GM04503 (cell line): ENCODE results near the gene CXXC1.
A peak's percentile ranks its signal among the peaks of the same experiment; 100 is the strongest.
"Not testable (repeated sequence)": the region's sequence is repeated elsewhere in the genome, so short reads cannot be mapped to it uniquely, and the experiment has no call there.

Source experiments
- DNase-seq: peaks from one replicate; pipeline ENCODE4 v3.0.0-alpha.2; 2012; ENCODE audit warnings: low read depth

CXXC1 gene

DNA sequence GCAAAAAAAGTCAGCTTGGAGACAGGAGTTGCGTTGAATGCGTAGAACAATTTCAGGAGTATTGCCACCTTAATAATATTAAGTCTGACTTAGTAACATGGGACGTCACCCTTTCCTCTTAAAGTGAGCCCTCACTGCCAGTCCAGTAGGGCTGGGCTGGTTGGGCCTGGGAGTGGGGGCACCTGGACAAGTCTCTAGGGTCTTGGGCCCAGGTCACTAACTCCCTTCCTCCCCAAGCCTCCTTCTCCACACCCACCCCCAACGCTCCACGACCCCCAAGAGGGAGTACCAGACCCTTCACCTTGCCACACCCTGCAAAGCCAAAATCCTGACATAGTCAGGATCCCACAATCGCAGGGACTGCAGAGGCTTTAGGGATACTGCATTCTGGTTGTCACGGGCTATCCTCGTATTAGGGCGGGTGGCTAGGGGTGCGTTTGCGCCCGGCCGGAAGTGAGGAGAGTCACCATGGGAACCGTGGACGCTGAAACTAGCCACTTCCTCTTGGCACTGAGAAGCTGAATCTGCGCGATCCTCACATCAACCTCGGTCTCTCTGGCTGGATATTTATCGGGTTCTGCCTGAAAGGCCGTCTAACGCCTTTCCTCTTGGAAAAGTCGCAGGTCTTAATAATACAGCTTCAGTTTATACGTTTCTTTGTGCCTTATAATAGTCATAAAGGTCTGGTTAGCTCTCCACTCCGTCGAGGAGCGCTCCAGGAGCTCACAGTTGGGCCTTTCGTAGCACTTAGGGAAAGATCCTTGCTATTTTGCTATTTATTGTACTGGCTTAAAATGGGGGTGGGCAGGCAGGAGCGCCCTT lies 10.3 kb upstream of the CXXC1 start:
- DNase-seq, result no peak

DNA sequence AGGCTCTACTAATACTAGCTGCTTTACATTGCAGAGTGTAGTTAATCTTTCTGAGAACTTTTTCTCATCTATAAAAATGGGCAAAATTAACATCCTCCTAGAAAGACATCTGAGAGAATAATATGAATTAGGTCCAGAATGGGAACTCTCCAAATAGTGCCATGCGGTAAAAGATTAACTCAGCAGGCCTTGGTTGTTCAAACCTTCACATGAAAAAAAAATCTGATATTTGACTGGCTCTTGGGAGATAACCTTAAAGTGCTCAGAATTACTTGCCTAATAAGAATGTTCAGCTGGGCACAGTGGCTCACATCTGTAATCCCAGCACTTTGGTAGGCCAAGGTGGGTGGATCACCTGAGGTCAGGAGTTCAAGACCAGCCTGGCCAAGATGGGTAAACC lies 5.5 kb upstream of the CXXC1 start:
- no peak for DNase-seq

DNA sequence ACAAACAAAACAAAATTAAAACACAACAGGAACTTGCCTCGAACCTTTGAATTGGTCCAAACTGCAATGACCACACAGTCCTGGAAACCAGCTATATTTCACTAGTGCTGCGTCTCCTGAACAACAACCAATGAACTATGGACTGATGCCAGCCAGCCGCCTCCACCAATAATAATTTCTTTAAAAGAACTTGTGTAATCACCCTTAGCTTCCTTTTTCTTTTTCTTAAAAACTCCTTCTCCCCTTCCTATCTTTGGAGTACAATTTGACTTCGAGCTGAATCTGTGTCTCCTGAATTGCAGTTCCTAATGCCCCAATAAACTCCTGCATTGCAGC lies 1.6 kb upstream of the CXXC1 start:
- no peak for DNase-seq

DNA sequence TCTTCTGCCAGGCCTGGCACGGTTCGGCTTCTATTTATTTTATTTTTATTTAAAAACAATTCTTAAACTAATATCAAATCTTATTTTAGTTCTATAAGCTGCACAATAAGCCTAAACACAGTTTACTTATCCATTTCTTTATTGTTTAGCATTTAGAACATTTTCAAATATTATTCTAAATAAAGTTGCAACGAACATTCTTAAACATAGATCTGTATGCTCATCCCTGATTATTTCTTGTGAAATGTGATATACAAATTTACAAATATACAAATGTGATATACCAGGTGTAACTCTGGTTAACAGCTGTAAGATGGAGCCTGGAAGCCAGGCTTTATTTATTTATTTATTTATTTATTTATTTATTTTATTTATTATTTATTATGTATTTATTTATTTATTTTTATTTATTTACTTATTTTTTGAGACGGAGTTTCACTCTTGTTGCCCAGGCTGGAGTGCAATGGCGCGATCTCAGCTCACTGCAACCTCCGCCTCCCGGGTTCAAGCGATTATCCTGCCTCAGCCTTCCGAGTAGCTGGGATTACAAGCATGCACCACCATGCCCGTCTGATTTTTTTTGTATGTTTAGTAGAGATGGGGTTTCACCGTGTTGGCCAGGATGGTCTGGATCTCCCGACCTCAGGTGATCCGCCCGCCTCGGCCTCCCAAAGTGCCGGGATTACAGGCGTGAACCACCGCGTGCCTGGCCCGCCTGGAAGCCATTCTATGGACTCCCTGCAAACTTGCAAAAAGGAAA lies 1.0 kb upstream of the CXXC1 start:
- DNase-seq, result not testable (repeated sequence)

DNA sequence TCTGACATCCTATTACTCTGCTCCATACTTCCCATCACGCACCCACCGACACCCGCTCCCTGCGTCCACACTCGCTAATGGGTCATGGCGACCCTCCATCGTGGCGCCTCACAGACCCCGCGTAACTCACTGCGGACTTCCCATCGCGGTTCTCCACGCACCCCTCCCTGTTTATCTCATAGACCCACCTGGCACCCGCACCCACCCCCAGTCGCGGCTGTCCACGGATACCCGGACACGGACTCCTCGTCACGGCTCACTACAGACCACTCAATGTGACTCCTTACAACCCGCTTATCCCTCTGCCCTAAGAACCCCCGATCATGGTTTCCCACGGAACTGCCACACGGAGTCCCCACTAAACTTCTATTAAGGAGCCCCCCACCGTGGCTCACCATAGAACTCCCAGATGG lies 458 bp downstream of the CXXC1 start:
- no peak for DNase-seq

DNA sequence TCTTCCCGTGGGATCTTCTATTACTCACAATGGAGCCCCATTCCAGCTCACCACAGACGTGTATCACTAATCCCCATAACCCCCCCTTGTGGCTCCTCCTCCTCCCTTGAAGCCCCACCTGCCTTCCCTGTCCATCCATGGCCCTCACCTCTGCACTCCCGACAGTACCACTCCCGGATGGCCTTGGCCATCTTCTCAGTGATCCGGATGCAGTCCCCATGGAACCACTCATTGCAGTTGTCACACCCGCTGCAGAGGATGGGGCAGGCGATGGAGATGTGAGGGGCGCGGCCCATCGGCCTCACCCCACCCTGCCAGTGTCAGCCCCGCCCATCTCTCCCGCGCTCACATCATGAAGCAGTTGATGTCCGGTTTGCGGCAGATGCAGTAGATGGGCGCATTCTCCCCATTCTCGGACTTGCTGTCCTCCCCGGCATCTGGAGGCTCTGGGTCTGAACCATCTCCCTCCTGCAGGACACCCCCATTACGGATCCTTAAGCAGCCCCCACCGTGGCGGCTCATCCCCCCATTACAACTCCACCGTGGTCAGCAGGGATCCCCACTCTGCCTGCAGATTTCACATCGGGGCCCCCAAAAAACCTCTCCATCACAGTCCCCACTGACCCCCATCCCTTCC lies 983 bp downstream of the CXXC1 start:
- DNase-seq, result no peak

DNA sequence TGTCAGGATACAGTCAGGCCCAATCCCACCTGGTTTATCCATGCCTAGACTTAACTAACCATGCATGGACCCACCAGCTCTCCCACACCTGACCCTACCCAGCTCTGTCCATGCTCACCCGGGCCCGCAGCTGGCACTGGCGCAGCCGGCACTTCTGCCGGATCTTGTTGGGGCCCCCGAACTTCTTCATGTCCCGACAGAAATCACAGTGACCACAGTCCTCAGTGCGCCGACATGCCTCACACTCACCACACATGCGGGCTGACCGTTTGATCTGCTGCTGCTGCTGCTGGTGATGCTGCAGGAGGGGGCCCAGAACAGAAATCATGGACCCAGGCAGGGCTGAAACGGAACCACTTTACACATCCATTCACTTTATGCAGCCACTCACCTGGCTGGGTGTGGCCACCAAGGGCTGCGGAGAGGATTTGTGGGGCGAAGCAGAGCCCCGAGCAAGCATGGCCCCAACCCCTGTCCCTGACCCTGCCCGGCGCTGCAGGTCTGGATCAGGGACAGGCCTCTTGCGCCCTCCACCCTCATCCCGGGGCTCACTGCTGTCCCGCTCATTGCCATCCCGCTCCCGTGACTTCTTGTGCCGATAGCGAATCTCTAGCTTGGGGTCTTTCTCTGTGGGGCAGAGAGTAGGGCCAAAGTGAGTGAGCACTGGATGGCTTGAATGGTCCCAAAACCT lies 1.7 kb downstream of the CXXC1 start:
- DNase-seq, result no peak

DNA sequence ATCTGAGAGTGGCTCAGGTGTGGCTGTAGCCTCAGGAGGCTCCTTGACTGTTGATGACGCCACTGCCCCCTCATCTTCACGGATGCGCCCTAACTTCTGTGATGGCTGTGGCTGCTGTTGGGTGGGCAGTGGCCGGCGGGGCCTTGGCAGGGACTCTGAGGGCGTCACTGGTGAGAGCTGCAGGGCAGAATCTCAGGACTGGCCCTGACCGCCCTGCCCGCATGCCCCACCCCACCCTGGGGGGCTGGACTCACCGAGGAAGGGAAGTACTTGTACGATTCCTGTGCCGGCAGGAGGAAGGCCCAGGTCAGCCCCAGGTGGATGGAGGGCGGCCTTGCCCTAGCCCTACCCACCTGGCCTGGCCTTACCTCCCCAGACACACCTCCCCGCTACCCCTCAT lies 2.4 kb downstream of the CXXC1 start:
- DNase-seq, result no peak

DNA sequence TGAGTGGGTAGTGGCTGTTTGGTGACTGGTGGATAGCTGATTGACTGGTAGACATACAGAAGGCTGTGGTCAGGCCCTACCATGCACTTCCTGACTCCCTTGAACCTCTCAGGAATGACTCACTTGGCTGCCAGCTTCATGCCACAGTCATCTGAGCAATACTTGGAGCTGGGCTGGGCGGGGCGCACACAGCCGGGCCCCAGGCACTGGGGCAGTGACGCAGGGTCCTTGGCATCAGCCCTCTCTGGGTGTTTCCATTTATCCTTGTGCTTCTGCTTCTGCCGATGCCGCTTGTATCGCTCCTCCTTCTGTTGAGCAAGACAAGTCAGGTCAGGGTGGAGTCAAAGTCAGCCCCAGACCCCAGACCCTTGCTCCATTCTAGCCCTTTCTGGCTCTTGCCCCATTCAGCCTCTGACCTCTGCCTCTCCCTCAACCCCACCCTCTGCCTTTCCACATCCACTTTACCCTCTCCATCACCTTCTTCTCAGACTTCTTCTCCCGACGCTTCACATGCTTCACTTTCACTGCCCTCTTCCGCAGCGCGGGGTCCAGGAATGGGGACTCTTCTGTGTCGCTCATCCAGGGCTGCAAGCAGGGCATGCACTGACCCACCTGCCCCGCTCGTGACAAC lies 3.1 kb downstream of the CXXC1 start:
- DNase-seq, result no peak

DNA sequence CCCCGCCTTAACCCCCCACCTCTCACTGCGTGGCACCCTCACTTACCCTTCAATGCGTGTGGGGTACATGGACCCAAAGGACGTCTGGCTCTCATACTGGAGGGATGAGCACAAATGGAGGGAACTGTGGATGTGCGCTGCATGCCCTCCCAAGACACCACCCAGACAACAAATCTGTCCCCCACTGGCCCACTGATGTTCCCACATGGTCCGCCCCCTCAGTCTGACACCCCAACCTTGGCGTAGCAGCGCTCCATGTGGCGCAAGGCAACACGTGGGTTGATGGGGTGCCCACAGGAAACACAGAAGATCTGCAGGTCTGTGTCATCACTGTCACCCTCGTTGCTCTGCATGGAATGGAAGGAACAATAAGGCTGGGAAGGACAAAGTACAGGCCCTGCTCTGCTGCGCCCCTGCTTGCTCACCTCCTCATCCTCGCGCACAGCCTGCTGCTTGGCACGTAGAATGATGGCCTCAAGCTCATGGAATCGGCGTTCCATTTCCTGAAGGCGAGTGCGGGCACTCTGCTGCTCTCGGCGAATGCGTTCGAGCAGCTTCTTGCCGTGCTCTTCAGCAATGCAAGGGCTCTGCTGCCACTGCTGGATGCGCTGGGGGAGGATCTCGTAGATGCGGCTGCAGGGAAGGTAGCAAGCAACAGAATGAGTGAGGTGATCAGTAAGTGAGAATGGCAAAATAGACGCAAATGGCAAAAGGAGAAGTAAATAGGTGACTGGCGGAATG lies 3.9 kb downstream of the CXXC1 start:
- DNase-seq, result no peak

DNA sequence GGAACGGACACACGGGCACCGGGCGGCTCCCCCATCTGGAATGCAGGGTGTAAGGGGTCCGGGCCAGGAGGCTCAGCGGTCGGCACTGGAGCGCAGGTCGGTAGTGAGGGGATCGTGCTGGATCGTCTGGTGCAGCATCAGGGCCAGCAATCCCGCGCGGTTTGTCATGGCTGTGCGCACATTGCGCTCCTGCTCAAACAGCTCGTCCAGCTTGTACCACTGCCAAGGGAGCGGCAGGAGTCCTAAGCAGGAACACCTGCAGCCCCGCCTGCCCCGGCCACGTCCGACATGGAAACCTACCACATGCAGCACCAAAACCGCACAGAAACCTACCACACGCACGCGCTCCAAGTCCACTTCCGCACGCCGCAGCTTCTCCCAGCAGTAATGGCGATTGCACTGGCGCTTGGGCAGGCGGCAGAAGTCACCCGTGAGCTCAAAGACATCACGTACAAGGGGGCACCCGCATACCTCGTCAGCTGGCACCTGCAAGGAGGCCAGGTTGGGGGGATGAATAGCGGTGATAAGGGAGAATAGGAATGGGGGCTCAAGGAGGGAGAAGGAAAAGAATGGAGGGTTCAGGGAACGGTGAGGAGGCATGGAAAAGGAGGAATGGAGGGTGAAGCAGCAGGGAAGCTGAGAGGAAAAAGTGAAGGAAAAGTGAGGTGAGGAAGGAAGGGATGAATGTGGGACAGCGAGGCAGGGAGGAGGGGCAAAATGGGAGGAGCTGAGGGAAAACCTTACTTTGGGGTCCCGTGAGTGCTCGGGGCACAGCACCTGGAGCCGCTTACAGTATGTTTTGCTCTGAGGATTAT lies 4.8 kb downstream of the CXXC1 start:
- DNase-seq, result no peak

DNA sequence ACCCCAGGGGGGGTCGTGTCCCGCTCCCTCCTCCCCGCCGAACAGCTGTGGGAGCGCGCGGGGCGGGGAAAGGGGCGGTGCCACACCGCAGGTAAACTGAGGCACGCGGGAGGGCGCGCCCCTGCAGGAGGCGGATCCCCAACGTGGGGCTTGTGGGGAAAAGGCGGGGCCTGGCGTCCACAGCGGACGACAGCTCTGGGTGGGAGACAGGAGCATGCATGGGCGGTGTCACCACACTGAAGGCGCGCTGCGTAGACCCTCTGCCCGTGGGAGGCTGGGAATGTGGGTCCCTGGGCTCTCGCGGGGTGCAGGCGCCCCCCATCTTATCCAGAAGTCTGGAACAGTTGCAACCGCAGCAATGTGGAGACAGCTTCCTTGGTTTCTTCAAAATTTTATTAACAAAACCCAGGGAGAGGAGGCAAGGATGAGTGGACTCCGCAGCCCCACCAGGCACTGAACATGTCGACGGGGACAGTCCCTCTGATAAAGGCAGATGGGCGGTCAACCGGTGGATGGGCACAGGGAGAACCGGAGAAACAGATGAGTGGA lies 5.4 kb downstream of the CXXC1 start:
- no peak for DNase-seq

DNA sequence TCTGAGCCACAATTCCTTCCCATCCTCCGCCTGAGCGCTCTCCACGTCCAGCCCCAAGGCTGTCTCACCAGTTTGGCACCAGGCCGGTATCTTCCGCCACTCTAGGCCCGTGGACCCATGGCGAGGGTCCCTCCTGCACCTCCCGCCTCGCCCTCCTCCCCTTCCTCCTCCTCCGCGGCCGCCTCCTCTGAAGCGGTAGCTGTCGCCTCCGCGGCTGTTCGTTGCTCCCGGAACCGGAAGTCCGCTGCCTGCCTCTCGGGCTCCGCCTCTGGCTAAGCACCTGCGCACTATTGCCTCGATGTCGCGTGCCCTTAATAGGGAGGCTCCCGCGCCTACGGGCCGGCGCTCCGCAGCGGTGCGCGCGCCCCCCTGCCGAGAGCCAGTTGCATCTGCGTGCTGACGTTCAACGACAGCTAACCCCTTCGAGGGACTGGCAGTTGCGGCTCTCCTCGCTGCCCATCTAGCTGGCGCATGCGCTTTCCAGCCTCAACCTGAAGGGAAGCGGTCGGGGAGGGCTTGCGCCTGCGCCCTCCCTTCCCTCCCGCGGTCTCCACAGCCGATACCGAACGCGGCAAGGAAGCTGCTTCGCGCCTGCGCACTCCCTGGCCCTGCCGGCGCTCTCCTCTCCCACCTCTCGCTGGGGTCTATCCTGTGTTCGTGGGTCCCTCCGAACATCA lies 6.1 kb downstream of the CXXC1 start, which contains the start of gene MBD1:
TSS of gene MBD1 (minus strand) at position 229 of the 677 bp plus-strand sequence. CDS start 1,531 bp downstream, outside the sequence.
- peak; percentile 91 for DNase-seq

DNA sequence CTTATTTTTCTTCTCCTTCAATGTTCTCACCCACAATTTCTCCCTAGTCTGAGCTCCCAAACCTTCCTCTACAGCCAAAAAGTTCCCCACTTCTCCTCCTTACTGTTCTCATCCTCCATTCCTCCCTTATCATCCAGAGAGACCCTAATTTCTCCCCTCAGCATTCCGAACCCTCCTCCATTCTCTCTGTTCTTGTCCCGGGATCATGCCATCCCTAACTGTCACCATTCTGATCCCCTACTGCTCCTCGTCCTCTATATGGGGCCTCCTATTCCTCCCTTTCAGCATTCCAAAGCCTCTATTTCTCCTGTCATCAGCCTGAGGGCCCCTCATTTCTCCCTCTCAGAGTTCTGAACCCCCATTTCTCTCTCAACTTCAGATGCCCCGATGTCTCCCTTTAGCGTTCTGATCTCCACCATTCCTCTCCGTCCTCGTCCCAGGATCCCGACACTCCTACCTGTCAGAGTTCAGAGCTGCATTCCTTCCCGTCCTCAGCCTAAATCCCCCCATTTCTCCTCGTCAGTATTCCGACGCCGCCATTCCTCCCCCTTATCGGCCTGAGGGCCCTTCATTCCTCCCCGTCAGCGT lies 6.7 kb downstream of the CXXC1 start:
- DNase-seq, result no peak

DNA sequence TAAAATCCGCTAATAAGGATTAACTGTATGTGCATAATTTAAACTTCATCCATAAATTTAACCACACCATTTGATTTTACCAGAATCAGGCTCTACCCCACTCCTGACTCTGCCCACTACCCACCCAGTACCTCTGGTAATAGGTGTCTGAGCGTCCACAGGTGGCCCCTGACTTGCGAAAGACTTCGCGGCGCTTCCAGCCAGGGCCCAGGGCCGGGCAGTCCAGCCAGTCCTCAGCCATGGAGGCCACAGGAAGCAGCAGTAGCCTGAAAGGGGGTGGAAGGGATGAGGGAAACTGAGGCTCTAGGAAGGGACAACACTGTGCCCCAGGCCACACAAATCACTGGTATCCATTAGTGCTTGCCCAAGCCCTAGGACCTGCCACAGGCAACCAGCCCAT lies 7.7 kb downstream of the CXXC1 start:
- no peak for DNase-seq

DNA sequence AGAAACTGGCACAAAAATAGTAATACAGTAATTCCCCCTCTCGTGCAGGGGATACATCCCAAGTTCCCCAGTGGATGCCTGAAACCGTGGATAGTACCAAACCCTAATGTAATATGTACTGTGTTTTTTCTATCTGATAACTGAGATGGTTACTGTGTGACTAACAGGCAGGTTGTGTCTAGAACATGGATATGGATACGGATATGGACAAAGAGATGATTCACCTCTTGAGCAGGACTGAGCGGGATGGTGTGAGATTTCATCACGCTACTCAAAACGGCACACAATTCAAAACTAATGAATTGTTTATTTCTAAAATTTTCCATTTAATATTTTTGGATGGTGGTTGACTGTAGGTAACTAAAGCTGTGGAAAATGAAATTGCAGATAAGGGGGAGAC lies 9.6 kb downstream of the CXXC1 start:
- DNase-seq, result no peak

DNA sequence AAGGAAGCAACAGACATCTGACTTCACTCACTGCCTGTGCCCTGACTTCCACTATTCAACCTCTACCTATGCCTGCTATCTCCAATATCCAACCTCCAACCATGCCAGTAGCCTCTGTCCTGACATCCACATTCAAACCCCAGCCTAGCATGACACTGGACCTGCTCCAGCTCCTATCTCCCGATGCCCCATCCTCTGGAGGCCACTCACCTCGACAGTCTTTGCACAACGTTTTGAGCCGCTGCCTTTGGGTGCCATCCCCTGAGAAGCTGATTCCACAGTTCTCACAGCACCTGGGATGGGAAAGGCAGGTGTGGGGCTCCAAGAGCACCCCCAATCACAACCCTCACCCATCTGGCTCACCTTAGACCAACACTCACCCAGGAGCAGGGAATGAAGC lies 11.0 kb downstream of the CXXC1 start:
- no peak for DNase-seq

DNA sequence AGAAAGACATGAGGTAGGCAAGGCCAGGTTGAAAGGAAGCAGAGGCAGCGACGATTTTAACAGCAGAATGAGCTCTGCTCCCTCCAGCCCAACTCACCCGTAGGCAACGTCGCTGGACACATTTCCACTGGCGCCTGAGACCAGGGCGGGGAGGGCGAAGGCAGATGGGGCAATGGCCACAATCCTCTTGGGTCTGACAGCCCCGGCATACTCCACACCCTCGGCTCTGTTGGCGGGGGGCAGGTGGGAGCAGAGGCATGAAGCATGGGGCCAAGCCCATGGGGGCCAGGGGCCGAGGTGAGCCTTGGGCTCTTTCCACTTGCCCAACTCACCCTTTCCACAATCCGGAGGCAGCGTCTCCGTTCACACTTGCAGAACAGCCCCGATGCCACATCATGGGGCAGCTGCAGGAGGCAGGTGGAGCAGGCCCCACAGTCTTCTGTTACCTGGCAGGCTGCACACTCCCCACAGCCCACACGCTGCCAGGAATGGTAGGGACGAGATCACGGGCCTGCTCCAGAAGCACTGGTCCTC lies 11.9 kb downstream of the CXXC1 start:
- DNase-seq, result no peak

DNA sequence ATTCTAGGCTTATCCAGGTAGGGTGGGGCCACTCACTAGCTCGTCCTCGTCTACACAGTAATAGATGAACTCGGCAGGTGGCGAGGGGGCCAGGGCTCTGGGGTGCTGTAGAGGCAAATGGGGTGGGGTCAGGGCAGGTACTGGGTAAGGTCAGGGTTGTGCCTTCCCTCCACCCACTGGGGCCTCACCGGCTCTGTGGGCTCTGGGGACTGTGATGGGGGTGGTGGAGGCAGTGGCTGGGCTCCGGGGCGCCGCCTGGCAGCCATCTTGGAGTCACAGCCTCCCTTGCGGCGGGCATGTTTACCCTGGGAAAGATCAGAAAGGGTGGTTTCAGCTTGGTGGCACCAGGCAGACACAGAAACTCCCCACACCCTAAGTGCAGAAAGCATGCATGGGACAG lies 12.6 kb downstream of the CXXC1 start:
- DNase-seq, result no peak
